Suprapubic skin (tissue), 4 donors: ENCODE data around the gene PEBP1.

Source experiments
- CTCF ChIP-seq, 2 donors: fragments of 200-600 bp in 1 of 2; fragments of 450-650 bp in 1 of 2; sonication (generic) in 1 of 2; IDR thresholded peaks; one replicate each; pipeline ENCODE4 v1.5.1; 2016 to 2019; ENCODE audit warnings: antibody characterized with exemption in 2 of 2, mild to moderate bottlenecking in 1 of 2, moderate library complexity in 1 of 2
- POLR2A ChIP-seq, 2 donors: fragments of 450-650 bp; IDR thresholded peaks; one replicate each; pipeline ENCODE4 v1.6.1; 2017; ENCODE audit warnings: antibody characterized with exemption in 2 of 2, mild to moderate bottlenecking in 2 of 2, moderate library complexity in 2 of 2
- POLR2AphosphoS5 ChIP-seq, 3 donors: sonication (generic); formaldehyde crosslinking; IDR thresholded peaks; one replicate each; pipeline ENCODE4 v1.6.1; 2017; ENCODE audit warnings: antibody characterized with exemption in 3 of 3

GRCh38 chr12:118193958-118194357, 58.0 kb downstream of the PEBP1 start:
- TF ChIP-seq CTCF (IDR thresholded peaks at IDR 0.05) (no peak), POLR2A (IDR thresholded peaks at IDR 0.05) (no peak), POLR2AphosphoS5 (IDR thresholded peaks at IDR 0.05) (no peak)
